ENCODE data around the gene ADAP1.

DNA sequence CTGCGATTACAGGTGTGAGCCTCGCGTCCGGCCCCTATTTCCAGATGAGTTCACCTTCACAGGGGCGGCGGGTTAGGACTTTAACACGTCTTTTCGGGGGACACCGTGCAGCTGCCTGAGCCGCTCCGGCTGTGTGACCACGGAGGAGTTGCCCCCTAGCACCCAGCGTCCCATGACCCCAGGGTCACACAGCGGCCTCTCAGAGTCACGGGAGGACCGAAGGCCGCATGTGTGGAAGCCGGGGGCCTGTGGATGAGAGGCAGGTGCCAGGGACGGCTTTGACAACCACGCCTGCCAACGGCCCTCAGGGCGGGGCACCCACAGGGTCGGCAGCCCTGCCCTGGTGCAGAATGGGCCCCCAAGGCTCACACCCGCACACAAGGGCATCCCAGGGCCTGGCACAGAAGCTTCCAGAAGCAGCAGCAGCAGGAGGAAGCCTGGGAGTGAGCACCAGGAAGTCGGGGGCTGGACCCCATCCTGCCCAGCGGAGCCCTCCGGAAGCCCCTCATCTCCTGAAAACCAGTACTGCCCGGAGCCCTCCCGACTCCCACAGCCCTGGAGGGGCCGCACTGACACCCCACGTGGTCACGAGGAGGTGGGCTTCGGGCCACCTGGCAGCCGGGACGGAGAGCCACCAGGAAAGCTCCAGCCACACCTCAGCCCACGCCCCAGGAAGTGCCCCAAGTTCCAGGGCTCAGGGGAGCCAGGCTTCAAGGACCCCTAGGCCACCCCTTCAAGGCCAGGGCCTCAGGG lies 32.7 kb downstream of the ADAP1 start:
- no peak for TF ChIP-seq CTCF (IDR thresholded peaks at IDR 0.05; ENCODE audit: low read length)
- TF ChIP-seq EZH2 (IDR thresholded peaks at IDR 0.05; ENCODE audit: borderline replicate concordance, low read length), result no peak
